Lung microvascular endothelial cell (primary cell): ENCODE data around the gene LY86. TPM values are rescaled to one million over a fixed set of nuclear protein-coding genes. Genes with fewer than 3 reads are reported as not detected.

Source experiments
- DNase-seq, 2 donors: peaks; one replicate each; pipeline versions ENCODE4 v3.0.0 to v3.0.0-alpha.2; 2010; ENCODE audit warnings: low read depth in 2 of 2
- total RNA-seq: library from RNA; depleted of rRNA; stranded (reverse); fragments of >200 nt; gene quantifications from 2 replicates; pipeline ENCODE4 v1.2.1, GENCODE V29; 2014

LY86 gene
- total RNA-seq, 1 donor from 2014 or later: not detected

GRCh38 chr6:6701864-6702263, 113.3 kb downstream of the LY86 start:
- no peak for DNase-seq

- DNase-seq: no peak
These were observed 115.2 kb downstream of the LY86 start for GRCh38 chr6:6703699-6704098.
